WTC11 (cell line): ENCODE data around the gene CUL9. TPM values are rescaled to one million over a fixed set of nuclear protein-coding genes. Genes with fewer than 3 reads are reported as not detected.

ENCODE experiments used
- ATAC-seq: fragments of 200-7000 bp; cut with Tn5 transposase; 2 replicates; pipeline ENCODE4 v1.10.0; 2021; ENCODE audit warnings: mild to moderate bottlenecking, moderate library complexity
- CTCF ChIA-PET: fragments of 300-600 bp; sonication (Branson Sonifier 250); formaldehyde crosslinking; loops from one replicate; lab custom pipeline; 2021; ENCODE audit warnings: antibody characterized with exemption; lab: Charles Lee
- POLR2A ChIA-PET: fragments of 350-600 bp; sonication (Branson Sonifier 250); formaldehyde crosslinking; loops from one replicate; lab custom pipeline; 2021; ENCODE audit warnings: antibody characterized with exemption; lab: Charles Lee
- DNase-seq: peaks from one replicate; pipeline ENCODE4 v3.0.0; 2021; ENCODE audit warnings: low spot score
- H3K27ac Mint-ChIP-seq: 2 replicates; pipeline ENCODE4 v1.8.0; 2021; ENCODE audit warnings: mixed read lengths
- H3K27me3 Mint-ChIP-seq: 2 replicates; pipeline ENCODE4 v1.8.0; 2021; ENCODE audit warnings: low read depth, mild to moderate bottlenecking, moderate library complexity, mixed read lengths
- H3K36me3 Mint-ChIP-seq: 2 replicates; pipeline ENCODE4 v1.8.0; 2021; ENCODE audit warnings: mixed read lengths
- H3K4me1 Mint-ChIP-seq: 2 replicates; pipeline ENCODE4 v1.8.0; 2022; ENCODE audit warnings: mixed read lengths
- H3K4me3 Mint-ChIP-seq: 2 replicates; pipeline ENCODE4 v1.8.0; 2021; ENCODE audit warnings: mild to moderate bottlenecking, moderate library complexity, mixed read lengths
- H3K9me3 Mint-ChIP-seq: 2 replicates; pipeline ENCODE4 v1.8.0; 2021; ENCODE audit warnings: mixed read lengths
- ETV6 ChIP-seq: sonication (generic); formaldehyde crosslinking; IDR thresholded peaks from 2 replicates; pipeline ENCODE4 v1.8.1; 2022; ENCODE audit warnings: mild to moderate bottlenecking, missing genetic modification reagents
- FOXJ3 ChIP-seq: sonication (generic); formaldehyde crosslinking; IDR thresholded peaks from 2 replicates; pipeline ENCODE4 v1.9.0; 2021; ENCODE audit warnings: missing genetic modification reagents, mild to moderate bottlenecking, borderline replicate concordance
- FOXK1 ChIP-seq: sonication (generic); formaldehyde crosslinking; IDR thresholded peaks from 2 replicates; pipeline ENCODE4 v1.8.0; 2022; ENCODE audit warnings: mild to moderate bottlenecking, moderate library complexity, missing genetic modification reagents
- GRHL2 ChIP-seq: fragments of 250-450 bp; sonication (Bioruptor Pico); IDR thresholded peaks from 2 replicates; pipeline ENCODE4 v1.8.0; 2022; ENCODE audit warnings: mild to moderate bottlenecking, moderate library complexity; ENCODE audit not compliant: insufficient replicate concordance, severe bottlenecking
- GTF2I ChIP-seq: fragments of 250-450 bp; sonication (Bioruptor Pico); conservative IDR thresholded peaks from 2 replicates; pipeline ENCODE4 v1.4.0; 2021; ENCODE audit warnings: mild to moderate bottlenecking
- IRF2 ChIP-seq: sonication (generic); formaldehyde crosslinking; IDR thresholded peaks from 2 replicates; pipeline ENCODE4 v1.8.0; 2022; ENCODE audit warnings: low read depth, missing genetic modification reagents, borderline replicate concordance
- JUN ChIP-seq: sonication (generic); formaldehyde crosslinking; IDR thresholded peaks from 2 replicates; pipeline ENCODE4 v1.8.0; 2023; ENCODE audit warnings: mild to moderate bottlenecking, missing genetic modification reagents
- KAT7 ChIP-seq: sonication (generic); formaldehyde crosslinking; IDR thresholded peaks from 2 replicates; pipeline ENCODE4 v1.8.1; 2023; ENCODE audit warnings: missing genetic modification reagents, mild to moderate bottlenecking, borderline replicate concordance
- MXD4 ChIP-seq: fragments of 250-450 bp; sonication (Bioruptor Pico); IDR thresholded peaks from 2 replicates; pipeline ENCODE4 v1.8.0; 2021; ENCODE audit warnings: mild to moderate bottlenecking, moderate library complexity, borderline replicate concordance
- MYBL2 ChIP-seq: sonication (generic); formaldehyde crosslinking; IDR thresholded peaks from 2 replicates; pipeline ENCODE4 v1.8.1; 2023; ENCODE audit warnings: mild to moderate bottlenecking, moderate library complexity, missing genetic modification reagents
- ZBTB21 ChIP-seq: sonication (generic); formaldehyde crosslinking; IDR thresholded peaks from 2 replicates; pipeline ENCODE4 v1.8.1; 2023; ENCODE audit warnings: mild to moderate bottlenecking, missing genetic modification reagents, borderline replicate concordance
- ZNF232 ChIP-seq: sonication (generic); formaldehyde crosslinking; IDR thresholded peaks from 2 replicates; pipeline ENCODE4 v1.8.0; 2022; ENCODE audit warnings: mild to moderate bottlenecking, missing genetic modification reagents
- ZNF317 ChIP-seq: sonication (generic); formaldehyde crosslinking; IDR thresholded peaks from 2 replicates; pipeline ENCODE4 v1.8.1; 2023; ENCODE audit warnings: low read depth, mild to moderate bottlenecking, moderate library complexity, missing genetic modification reagents, borderline replicate concordance
- total RNA-seq: library from RNA; stranded (reverse); gene quantifications from 3 replicates; pipeline ENCODE4 v1.2.3, GENCODE V29; 2021
- TF ChIP-seq, protein P1 (sequence below): sonication (generic); formaldehyde crosslinking; IDR thresholded peaks from 2 replicates; pipeline ENCODE4 v1.8.1; 2022; ENCODE audit warnings: mild to moderate bottlenecking, moderate library complexity, missing genetic modification reagents
- TF ChIP-seq, protein P2 (sequence below): sonication (generic); formaldehyde crosslinking; IDR thresholded peaks from 2 replicates; pipeline ENCODE4 v1.8.1; 2022; ENCODE audit warnings: mild to moderate bottlenecking, missing genetic modification reagents, moderate library complexity, borderline replicate concordance
- TF ChIP-seq, protein P3 (sequence below): fragments of 250-450 bp; sonication (Bioruptor Pico); conservative IDR thresholded peaks from 2 replicates; pipeline ENCODE4 v1.9.0; 2021; ENCODE audit warnings: mild to moderate bottlenecking
- TF ChIP-seq, protein P4 (sequence below): sonication (generic); formaldehyde crosslinking; IDR thresholded peaks from 2 replicates; pipeline ENCODE4 v1.8.0; 2023; ENCODE audit warnings: missing genetic modification reagents, mild to moderate bottlenecking, borderline replicate concordance
- TF ChIP-seq, protein P5 (sequence below): fragments of 250-450 bp; sonication (Bioruptor Pico); IDR thresholded peaks from 2 replicates; pipeline ENCODE4 v1.9.0; 2021; ENCODE audit warnings: mild to moderate bottlenecking, borderline replicate concordance

Gene CUL9
- total RNA-seq, 1 experiment from 2014 or later = 15.2 TPM

DNA sequence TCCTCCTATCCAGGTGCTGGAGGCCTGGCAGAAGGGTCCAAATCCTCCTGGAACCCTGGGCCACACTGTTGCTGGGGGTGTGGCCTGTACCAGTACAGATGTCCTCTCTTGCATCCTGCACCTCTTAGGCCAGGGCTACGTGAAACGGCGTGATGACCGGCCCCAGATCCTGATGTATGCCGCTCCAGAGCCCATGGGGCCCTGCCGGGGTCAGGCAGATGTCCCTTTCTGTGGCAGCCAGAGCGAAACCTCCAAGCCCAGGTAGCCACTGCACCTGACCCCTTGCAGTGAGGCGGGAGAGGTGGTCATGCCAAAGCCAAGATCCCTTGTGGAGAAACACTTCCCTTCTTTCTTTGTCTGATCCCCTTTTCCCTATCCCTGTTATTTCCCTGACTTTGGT lies 33.1 kb downstream of the CUL9 start (continued):
- TF ChIP-seq, protein P1, sequence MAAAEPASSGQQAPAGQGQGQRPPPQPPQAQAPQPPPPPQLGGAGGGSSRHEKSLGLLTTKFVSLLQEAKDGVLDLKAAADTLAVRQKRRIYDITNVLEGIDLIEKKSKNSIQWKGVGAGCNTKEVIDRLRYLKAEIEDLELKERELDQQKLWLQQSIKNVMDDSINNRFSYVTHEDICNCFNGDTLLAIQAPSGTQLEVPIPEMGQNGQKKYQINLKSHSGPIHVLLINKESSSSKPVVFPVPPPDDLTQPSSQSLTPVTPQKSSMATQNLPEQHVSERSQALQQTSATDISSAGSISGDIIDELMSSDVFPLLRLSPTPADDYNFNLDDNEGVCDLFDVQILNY (CRISPR knock-in tag) = no peak
- TF ChIP-seq, protein P2, sequence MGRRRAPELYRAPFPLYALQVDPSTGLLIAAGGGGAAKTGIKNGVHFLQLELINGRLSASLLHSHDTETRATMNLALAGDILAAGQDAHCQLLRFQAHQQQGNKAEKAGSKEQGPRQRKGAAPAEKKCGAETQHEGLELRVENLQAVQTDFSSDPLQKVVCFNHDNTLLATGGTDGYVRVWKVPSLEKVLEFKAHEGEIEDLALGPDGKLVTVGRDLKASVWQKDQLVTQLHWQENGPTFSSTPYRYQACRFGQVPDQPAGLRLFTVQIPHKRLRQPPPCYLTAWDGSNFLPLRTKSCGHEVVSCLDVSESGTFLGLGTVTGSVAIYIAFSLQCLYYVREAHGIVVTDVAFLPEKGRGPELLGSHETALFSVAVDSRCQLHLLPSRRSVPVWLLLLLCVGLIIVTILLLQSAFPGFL (CRISPR knock-in tag) = no peak
- TF ChIP-seq, protein P3, sequence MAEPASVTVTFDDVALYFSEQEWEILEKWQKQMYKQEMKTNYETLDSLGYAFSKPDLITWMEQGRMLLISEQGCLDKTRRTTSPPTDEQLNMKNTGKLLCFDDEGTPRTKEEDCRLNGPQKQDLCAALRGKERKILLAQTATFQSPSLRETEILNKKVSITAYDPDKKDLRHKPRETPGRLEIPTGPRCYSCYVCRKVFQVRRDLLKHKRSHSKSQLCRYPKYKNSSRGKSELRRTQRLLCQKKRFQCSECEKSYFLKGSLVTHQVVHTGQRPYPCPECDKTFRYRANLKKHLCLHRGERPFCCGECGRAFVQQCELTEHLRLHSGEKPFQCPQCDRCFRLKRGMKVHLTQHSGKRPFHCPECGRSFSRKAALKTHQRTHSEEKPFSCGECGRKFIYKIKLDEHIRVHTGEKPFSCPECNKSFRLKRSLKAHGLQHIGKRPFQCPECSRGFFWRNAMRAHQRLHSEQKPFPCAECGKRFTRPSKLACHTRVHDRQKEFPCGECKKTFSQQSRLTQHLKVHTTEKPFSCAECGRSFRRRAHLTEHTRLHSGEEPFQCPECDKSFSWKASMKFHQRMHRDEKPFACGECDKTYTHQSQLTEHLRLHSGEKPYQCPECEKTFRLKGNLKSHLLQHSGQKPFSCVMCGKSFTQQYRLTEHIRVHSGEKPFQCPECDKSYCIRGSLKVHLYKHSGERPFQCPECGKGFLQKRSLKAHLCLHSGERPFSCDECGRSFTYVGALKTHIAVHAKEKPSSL (CRISPR knock-in tag) = no peak
- TF ChIP-seq JUN = no peak
- no peak for TF ChIP-seq ZBTB21 (CRISPR knock-in tag)
- TF ChIP-seq ZNF317 (CRISPR knock-in tag) = no peak

DNA sequence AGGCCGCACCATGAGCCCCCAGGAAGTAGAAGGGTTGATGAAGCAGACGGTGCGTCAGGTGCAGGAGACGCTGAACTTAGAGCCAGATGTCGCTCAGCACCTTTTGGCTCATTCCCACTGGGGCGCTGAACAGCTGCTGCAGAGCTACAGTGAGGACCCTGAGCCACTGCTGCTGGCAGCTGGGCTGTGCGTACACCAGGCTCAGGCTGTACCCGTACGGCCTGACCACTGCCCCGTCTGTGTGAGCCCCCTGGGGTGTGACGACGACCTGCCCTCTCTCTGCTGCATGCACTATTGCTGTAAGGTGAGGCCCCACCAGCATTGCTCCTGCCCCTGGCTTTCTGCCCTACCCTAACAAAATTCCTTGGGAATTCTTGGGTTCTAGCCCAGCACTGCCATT lies 34.2 kb downstream of the CUL9 start:
- POLR2A ChIA-PET = interaction anchor here (0.6 kb wide), 1 partner anchor 47 kb away, joined by 6 read pairs; no protein-coding TSS in a partner anchor
- Mint-ChIP-seq H3K4me1 (peaks cover 5% of the 10 kb centered on the region; the same call in 1 of the 2 replicates), H3K27me3 (no peaks in the 10 kb centered on the region), H3K4me3 (no peak overlapping the region), H3K27ac (no peak overlapping the region), H3K9me3 (no peaks in the 10 kb centered on the region), H3K36me3 (no peaks in the 10 kb centered on the region)
- TF ChIP-seq FOXK1 (no peak), IRF2 (CRISPR knock-in tag) (no peak), ZNF232 (CRISPR knock-in tag) (no peak), ETV6 (CRISPR knock-in tag) (no peak), KAT7 (CRISPR knock-in tag) (no peak), GTF2I (no peak), GRHL2 (CRISPR knock-in tag) (no peak), MXD4 (CRISPR knock-in tag) (no peak), MYBL2 (CRISPR knock-in tag) (no peak), FOXJ3 (no peak)
- TF ChIP-seq, protein P1 (CRISPR knock-in tag) = no peak
- TF ChIP-seq, protein P4, sequence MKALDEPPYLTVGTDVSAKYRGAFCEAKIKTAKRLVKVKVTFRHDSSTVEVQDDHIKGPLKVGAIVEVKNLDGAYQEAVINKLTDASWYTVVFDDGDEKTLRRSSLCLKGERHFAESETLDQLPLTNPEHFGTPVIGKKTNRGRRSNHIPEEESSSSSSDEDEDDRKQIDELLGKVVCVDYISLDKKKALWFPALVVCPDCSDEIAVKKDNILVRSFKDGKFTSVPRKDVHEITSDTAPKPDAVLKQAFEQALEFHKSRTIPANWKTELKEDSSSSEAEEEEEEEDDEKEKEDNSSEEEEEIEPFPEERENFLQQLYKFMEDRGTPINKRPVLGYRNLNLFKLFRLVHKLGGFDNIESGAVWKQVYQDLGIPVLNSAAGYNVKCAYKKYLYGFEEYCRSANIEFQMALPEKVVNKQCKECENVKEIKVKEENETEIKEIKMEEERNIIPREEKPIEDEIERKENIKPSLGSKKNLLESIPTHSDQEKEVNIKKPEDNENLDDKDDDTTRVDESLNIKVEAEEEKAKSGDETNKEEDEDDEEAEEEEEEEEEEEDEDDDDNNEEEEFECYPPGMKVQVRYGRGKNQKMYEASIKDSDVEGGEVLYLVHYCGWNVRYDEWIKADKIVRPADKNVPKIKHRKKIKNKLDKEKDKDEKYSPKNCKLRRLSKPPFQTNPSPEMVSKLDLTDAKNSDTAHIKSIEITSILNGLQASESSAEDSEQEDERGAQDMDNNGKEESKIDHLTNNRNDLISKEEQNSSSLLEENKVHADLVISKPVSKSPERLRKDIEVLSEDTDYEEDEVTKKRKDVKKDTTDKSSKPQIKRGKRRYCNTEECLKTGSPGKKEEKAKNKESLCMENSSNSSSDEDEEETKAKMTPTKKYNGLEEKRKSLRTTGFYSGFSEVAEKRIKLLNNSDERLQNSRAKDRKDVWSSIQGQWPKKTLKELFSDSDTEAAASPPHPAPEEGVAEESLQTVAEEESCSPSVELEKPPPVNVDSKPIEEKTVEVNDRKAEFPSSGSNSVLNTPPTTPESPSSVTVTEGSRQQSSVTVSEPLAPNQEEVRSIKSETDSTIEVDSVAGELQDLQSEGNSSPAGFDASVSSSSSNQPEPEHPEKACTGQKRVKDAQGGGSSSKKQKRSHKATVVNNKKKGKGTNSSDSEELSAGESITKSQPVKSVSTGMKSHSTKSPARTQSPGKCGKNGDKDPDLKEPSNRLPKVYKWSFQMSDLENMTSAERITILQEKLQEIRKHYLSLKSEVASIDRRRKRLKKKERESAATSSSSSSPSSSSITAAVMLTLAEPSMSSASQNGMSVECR (CRISPR knock-in tag) = no peak
- TF ChIP-seq, protein P5, sequence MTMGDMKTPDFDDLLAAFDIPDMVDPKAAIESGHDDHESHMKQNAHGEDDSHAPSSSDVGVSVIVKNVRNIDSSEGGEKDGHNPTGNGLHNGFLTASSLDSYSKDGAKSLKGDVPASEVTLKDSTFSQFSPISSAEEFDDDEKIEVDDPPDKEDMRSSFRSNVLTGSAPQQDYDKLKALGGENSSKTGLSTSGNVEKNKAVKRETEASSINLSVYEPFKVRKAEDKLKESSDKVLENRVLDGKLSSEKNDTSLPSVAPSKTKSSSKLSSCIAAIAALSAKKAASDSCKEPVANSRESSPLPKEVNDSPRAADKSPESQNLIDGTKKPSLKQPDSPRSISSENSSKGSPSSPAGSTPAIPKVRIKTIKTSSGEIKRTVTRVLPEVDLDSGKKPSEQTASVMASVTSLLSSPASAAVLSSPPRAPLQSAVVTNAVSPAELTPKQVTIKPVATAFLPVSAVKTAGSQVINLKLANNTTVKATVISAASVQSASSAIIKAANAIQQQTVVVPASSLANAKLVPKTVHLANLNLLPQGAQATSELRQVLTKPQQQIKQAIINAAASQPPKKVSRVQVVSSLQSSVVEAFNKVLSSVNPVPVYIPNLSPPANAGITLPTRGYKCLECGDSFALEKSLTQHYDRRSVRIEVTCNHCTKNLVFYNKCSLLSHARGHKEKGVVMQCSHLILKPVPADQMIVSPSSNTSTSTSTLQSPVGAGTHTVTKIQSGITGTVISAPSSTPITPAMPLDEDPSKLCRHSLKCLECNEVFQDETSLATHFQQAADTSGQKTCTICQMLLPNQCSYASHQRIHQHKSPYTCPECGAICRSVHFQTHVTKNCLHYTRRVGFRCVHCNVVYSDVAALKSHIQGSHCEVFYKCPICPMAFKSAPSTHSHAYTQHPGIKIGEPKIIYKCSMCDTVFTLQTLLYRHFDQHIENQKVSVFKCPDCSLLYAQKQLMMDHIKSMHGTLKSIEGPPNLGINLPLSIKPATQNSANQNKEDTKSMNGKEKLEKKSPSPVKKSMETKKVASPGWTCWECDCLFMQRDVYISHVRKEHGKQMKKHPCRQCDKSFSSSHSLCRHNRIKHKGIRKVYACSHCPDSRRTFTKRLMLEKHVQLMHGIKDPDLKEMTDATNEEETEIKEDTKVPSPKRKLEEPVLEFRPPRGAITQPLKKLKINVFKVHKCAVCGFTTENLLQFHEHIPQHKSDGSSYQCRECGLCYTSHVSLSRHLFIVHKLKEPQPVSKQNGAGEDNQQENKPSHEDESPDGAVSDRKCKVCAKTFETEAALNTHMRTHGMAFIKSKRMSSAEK (CRISPR knock-in tag) = no peak
- TF ChIP-seq, protein P3 (CRISPR knock-in tag) = no peak
- no peak for DNase-seq
- CTCF ChIA-PET = interaction anchor here (3.4 kb wide), 1 partner anchor 13 kb away, joined by 18 read pairs; the partner anchor contains the start of gene DNPH1
- no peak for ATAC-seq
